OCI-LY7 (cell line): ENCODE measurements around the gene GCFC2.

Experiments
- EZH2phosphoT487 ChIP-seq: fragments of 200-600 bp; sonication (generic); IDR thresholded peaks from 2 replicates; pipeline ENCODE4 v1.6.1; 2018; ENCODE audit warnings: low read depth, borderline replicate concordance, mild to moderate bottlenecking, mixed run types, antibody characterized with exemption, low read length, moderate library complexity, mixed read lengths
- TF ChIP-seq, protein P1 (sequence below): fragments of 200-600 bp; sonication (generic); conservative IDR thresholded peaks from 2 replicates; pipeline ENCODE4 v1.5.1; 2014; ENCODE audit warnings: mild to moderate bottlenecking, antibody characterized with exemption, low read length, moderate library complexity, mixed read lengths

- TF ChIP-seq, protein P1, sequence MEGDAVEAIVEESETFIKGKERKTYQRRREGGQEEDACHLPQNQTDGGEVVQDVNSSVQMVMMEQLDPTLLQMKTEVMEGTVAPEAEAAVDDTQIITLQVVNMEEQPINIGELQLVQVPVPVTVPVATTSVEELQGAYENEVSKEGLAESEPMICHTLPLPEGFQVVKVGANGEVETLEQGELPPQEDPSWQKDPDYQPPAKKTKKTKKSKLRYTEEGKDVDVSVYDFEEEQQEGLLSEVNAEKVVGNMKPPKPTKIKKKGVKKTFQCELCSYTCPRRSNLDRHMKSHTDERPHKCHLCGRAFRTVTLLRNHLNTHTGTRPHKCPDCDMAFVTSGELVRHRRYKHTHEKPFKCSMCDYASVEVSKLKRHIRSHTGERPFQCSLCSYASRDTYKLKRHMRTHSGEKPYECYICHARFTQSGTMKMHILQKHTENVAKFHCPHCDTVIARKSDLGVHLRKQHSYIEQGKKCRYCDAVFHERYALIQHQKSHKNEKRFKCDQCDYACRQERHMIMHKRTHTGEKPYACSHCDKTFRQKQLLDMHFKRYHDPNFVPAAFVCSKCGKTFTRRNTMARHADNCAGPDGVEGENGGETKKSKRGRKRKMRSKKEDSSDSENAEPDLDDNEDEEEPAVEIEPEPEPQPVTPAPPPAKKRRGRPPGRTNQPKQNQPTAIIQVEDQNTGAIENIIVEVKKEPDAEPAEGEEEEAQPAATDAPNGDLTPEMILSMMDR, result no peak
- TF ChIP-seq EZH2phosphoT487, result no peak
Observed at GRCh38 chr2:75655861-75656260, 54.9 kb downstream of the GCFC2 start.
